HG03103 (cell line): ENCODE measurements around the gene PCDHA11.
"Not testable (repeated sequence)": the region's sequence is repeated elsewhere in the genome, so short reads cannot be mapped to it uniquely, and the experiment has no call there.

Experiments used
- ATAC-seq: cut with Tn5 transposase; IDR thresholded peaks from one replicate; pipeline ENCODE4 v1.9.1; 2021; ENCODE audit warnings: low read depth; ENCODE audit not compliant: unreplicated experiment

Gene PCDHA11

GRCh38 chr5:140849831-140850634 lies 18.7 kb upstream of the PCDHA11 start:
- not testable (repeated sequence) for ATAC-seq

GRCh38 chr5:140855772-140856674 lies 12.7 kb upstream of the PCDHA11 start, which contains the start of gene PCDHA10:
Gene PCDHA10, plus strand, starts transcription at chr5:140855897. Its CDS starts 152 bp downstream, at chr5:140856049.
- ATAC-seq, result no peak

- no peak for ATAC-seq
Measured at GRCh38 chr5:140857177-140857986, 11.4 kb upstream of the PCDHA11 start.

GRCh38 chr5:140857987-140858240 lies 10.8 kb upstream of the PCDHA11 start:
- no peak for ATAC-seq

- ATAC-seq, result no peak
Measured at GRCh38 chr5:140862441-140863295, 6.1 kb upstream of the PCDHA11 start.

- no peak for ATAC-seq
Measured at GRCh38 chr5:140869555-140869886, 764 bp downstream of the PCDHA11 start.

- ATAC-seq, result no peak
Measured at GRCh38 chr5:140870221-140871201, 1.8 kb downstream of the PCDHA11 start.

GRCh38 chr5:140875085-140876065 lies 6.6 kb downstream of the PCDHA11 start, which contains the start of gene PCDHA12:
Gene PCDHA12, plus strand, starts transcription at chr5:140875308. Its CDS starts 165 bp downstream, at chr5:140875473.
- ATAC-seq, result no peak

GRCh38 chr5:140876541-140877261 lies 7.9 kb downstream of the PCDHA11 start:
- ATAC-seq, result not testable (repeated sequence)

GRCh38 chr5:140877262-140877581 lies 8.5 kb downstream of the PCDHA11 start:
- no peak for ATAC-seq

GRCh38 chr5:140881889-140882590 lies 13.3 kb downstream of the PCDHA11 start, which contains the start of gene PCDHA13:
Gene PCDHA13, plus strand, starts transcription at chr5:140882124. Its CDS starts 145 bp downstream, at chr5:140882269.
- no peak for ATAC-seq

- no peak for ATAC-seq
Measured at GRCh38 chr5:140882591-140882899, 13.8 kb downstream of the PCDHA11 start.

GRCh38 chr5:140883373-140883772 lies 14.6 kb downstream of the PCDHA11 start:
- ATAC-seq, result no peak

- no peak for ATAC-seq
Measured at GRCh38 chr5:140883927-140884697, 15.4 kb downstream of the PCDHA11 start.

GRCh38 chr5:140916325-140916724 lies 47.6 kb downstream of the PCDHA11 start:
- ATAC-seq, result no peak
